Stomach (tissue), 8 donors: ENCODE results near the gene PRAMEF14. TPM values are rescaled to one million over a fixed set of nuclear protein-coding genes. Genes with fewer than 3 reads are reported as not detected.

Experiments used
- polyA plus RNA-seq, 3 donors: library from polyadenylated mRNA; stranded (reverse); fragments of 200-250 nt; gene quantifications; one replicate each; pipeline ENCODE4 v1.2.3, GENCODE V29; 2013
- total RNA-seq, 5 donors: library from RNA; depleted of rRNA; stranded (reverse); fragments of >200 nt; gene quantifications; one replicate each; pipeline versions ENCODE4 v1.1.0 to v1.2.3, GENCODE V29; 2014 to 2016
- donor health status: healthy with polysubstance abuse.
- donor health status: Bipolar disorder and iron deficiency.
- donor health status: healthy.

PRAMEF14 gene
- total and polyA plus RNA-seq, 8 donors, result not detected

Other genes with a start within 250 kb of the PRAMEF14 start
- gene HNRNPCL2, start 230.3 kb downstream of the PRAMEF14 start, total RNA-seq, result not detected
- gene HNRNPCL2, start 230.3 kb downstream of the PRAMEF14 start, polyA plus RNA-seq, result not detected
- not detected for gene PRAMEF26, start 191.1 kb downstream of the PRAMEF14 start, total RNA-seq
- gene PRAMEF26, start 191.1 kb downstream of the PRAMEF14 start, polyA plus RNA-seq, result not detected
- not detected for gene HNRNPCL4, start 181.5 kb downstream of the PRAMEF14 start, total RNA-seq
- not detected for gene HNRNPCL4, start 181.5 kb downstream of the PRAMEF14 start, polyA plus RNA-seq
- not detected for gene PRAMEF9, start 175.3 kb downstream of the PRAMEF14 start, total RNA-seq
- not detected for gene PRAMEF9, start 175.3 kb downstream of the PRAMEF14 start, polyA plus RNA-seq
- not detected for gene PRAMEF13, start 145.7 kb downstream of the PRAMEF14 start, total RNA-seq
- not detected for gene PRAMEF13, start 145.7 kb downstream of the PRAMEF14 start, polyA plus RNA-seq
- not detected for gene PRAMEF18, start 121.0 kb downstream of the PRAMEF14 start, total RNA-seq
- not detected for gene PRAMEF18, start 121.0 kb downstream of the PRAMEF14 start, polyA plus RNA-seq
- not detected for gene PRAMEF5, start 92.9 kb downstream of the PRAMEF14 start, total RNA-seq
- not detected for gene PRAMEF5, start 92.9 kb downstream of the PRAMEF14 start, polyA plus RNA-seq
- not detected for gene PRAMEF8, start 62.0 kb downstream of the PRAMEF14 start, total RNA-seq
- not detected for gene PRAMEF8, start 62.0 kb downstream of the PRAMEF14 start, polyA plus RNA-seq
- gene PRAMEF33, start 43.6 kb downstream of the PRAMEF14 start, total RNA-seq, result not detected
- gene PRAMEF33, start 43.6 kb downstream of the PRAMEF14 start, polyA plus RNA-seq, result not detected
- gene PRAMEF15, start 31.6 kb downstream of the PRAMEF14 start, total RNA-seq, result not detected
- gene PRAMEF15, start 31.6 kb downstream of the PRAMEF14 start, polyA plus RNA-seq, result not detected
- not detected for gene PRAMEF19, start 24.8 kb upstream of the PRAMEF14 start, total RNA-seq
- not detected for gene PRAMEF19, start 24.8 kb upstream of the PRAMEF14 start, polyA plus RNA-seq
- gene PRAMEF17, start 42.5 kb upstream of the PRAMEF14 start, total RNA-seq, result not detected
- not detected for gene PRAMEF17, start 42.5 kb upstream of the PRAMEF14 start, polyA plus RNA-seq
- gene PRAMEF20, start 63.3 kb upstream of the PRAMEF14 start, total RNA-seq, result not detected
- not detected for gene PRAMEF20, start 63.3 kb upstream of the PRAMEF14 start, polyA plus RNA-seq
- under 1 TPM in 1 of 5 donors, not detected in 4; 0.37 TPM for gene LRRC38, start 166.9 kb upstream of the PRAMEF14 start, total RNA-seq
- gene LRRC38, start 166.9 kb upstream of the PRAMEF14 start, polyA plus RNA-seq, result under 1 TPM in 1 of 3 donors, not detected in 2; 0.30 TPM
- gene PDPN, start 236.7 kb upstream of the PRAMEF14 start, total RNA-seq, result 10 to 100 TPM in 2 of 5 donors, 1 to 10 TPM in 2, not detected in 1; 2.9 to 37.4 (median 16.9) TPM
- 10 to 100 TPM in 2 of 3 donors, 1 to 10 TPM in 1; 9.3 to 25.7 (median 24.4) TPM for gene PDPN, start 236.7 kb upstream of the PRAMEF14 start, polyA plus RNA-seq